Hematopoietic multipotent progenitor cell treated with erythropoietin and hydrocortisone succinate and interleukin-3 and kit ligand, for 15 days (in vitro differentiated cells): Measurements from ENCODE around the gene PTPRT.

Experiments
- DNase-seq: peaks from one replicate; pipeline ENCODE4 v3.0.0-alpha.2; 2015; ENCODE audit warnings: low spot score

PTPRT gene

GRCh38 chr20:42549496-42549895 is 640.2 kb downstream of the PTPRT start:
- DNase-seq, result no peak

- DNase-seq, result no peak
These were observed 644.8 kb downstream of the PTPRT start for GRCh38 chr20:42544926-42545325.

DNA sequence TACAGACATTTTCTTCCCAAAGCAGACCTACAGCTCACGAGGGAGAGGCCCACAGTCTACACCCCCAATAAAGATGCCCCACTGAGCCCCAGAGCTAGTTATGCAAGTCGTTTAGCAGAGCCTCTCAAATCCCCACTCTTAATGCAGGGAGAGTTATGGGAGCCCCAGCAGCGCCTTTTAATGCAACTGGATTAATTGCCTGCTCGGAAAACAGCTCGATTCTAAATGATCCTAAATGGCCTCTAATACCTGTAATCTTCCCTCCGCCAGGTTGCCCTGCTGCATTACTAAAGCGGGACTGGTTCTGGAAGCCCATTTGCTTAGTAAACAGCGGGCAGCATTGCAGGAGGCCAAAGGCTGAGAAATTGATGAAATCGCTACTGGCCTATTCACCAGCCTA is 656.9 kb downstream of the PTPRT start:
- DNase-seq, result no peak

GRCh38 chr20:42531508-42531961 is 658.2 kb downstream of the PTPRT start:
- DNase-seq, result no peak

DNA sequence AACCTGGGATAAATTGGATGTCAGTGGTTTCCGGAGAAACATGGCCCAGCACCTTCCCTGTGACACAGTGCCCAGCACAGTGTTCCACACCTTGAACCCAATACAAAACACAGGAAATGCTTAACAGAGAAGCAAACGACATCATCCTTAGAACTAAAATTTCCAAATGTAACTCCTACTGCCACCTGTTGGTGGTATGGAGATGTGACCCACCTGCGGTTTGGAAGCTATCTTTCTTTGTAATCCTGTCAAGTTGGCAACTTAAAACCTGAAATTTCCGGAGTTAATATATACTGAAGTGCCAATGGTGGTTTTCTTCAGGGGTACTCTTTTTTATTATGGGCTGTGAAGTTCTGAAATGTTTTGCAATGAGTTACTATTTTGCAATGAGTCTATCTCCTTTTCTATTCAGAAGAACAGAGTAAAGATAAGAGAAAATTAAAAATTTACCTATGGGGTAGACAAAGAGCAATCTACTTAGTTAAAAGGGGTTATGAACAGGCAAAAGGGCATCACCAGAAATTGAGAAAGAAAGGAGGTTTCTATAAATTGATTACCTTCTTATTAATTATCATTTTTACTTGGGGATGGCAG is 658.8 kb downstream of the PTPRT start:
- no peak for DNase-seq

- no peak for DNase-seq
These were observed 659.5 kb downstream of the PTPRT start for GRCh38 chr20:42530191-42530590.

DNA sequence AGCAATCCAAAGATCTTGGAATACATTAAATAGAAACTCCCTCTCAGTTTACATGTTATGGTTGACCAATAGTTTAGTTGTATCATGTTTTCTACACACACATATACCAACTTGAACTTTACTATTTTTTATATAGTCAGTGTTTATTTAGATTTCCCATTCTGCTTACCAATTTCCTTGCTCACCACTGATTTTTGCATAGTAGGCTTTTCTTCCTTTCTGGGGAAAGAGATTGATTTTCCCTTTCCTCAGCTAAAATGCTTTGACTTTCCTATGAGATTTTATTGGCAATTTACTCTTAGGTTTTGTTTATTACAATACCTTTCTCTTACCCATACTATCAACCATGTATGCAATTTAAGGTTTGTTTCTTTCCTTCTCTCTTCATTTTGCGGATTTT is 665.6 kb downstream of the PTPRT start:
- DNase-seq, result no peak

DNA sequence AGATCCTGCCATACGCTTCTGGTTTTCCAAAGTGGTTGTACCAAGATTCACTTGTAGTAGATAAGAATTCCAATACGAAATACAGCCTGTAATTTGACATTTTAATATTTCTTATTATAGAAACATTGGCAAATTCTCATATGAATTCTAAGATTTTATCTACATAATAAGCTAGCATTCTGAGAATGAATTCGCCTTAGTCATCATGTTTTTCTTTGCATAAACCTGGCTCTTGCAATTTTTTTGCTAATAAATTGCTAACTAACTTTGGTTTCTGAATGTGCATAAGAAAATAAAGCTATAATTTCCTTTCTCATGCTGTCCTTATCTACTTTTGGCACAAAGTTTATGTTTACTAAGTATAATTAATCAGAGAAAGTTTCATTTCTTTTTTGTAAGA is 673.0 kb downstream of the PTPRT start:
- DNase-seq, result no peak

DNA sequence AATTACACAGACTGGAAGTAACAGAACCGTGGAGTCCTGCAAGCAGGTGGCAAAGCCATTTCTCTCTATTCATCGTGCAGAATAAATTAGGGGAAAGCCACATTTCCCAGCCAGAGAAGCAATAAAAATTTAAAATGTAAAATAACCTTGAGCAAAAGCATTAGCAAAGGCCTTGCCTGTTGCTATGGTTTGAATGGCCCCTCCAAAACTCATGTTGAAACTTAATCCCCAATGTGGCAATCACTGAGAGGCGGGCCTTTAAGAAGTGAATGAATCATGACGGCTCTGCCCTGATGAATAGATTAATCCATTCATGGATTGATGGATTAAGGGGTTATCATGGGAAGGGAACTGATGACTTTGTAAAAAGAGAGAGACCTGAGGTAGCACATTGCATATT is 679.0 kb downstream of the PTPRT start:
- DNase-seq, result no peak

DNA sequence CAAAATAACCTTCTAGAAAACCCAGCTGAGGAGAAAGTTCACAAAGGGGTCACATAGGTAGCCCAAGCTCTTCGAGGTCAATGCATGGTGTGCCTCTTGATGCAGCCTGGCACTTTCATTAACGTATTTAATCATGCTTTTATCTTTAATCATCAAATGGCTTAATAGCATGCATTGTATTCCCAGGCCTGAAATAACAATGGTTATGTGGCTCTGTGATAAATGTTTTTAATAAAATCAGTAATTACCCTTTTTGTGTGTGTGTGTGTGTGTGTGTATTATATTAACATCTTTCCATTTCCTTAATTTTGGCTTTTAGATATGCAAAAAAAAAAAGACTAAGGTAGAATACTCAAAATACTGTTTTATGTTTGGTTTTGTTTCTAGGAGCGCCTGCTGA is 681.8 kb downstream of the PTPRT start:
- no peak for DNase-seq

DNA sequence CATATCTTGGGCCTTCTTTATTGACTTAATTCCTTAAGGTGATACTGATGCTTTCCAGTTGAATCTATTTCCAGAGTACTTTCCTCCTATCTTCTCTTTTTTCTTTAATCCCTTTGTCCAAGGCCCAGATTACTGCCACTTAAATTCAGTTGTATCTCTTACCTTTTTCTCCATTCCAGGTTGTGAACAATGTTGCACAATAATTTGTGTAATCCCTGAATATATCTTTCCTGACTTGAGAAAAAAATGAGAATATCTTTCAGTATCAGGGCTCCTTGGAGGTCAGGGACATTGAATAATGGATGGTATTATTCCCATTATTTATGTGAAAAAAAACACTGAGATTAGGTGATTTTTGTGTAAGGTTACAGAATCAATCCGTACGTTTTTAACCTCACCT is 683.3 kb downstream of the PTPRT start:
- no peak for DNase-seq

- DNase-seq, result no peak
These were observed 687.1 kb downstream of the PTPRT start for GRCh38 chr20:42502591-42502990.

DNA sequence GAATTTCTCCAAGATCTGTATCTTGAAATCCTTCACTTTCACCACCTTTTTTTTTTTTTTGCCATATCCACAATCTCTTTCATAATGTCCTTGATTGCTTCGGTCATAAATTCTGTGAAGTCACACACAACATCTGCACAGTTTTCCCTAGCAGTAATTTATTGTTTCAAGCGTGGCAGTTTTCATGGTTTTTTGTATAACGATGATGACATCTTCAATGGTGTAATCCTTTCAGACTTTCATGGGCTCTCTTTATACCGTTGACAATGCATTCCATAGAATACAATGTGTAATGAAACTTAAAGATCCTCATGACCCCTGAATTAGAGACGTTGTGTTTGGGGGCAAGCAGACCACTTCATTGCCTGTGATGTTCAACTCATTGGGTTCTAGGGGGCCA is 693.1 kb downstream of the PTPRT start:
- no peak for DNase-seq

- no peak for DNase-seq
These were observed 695.4 kb downstream of the PTPRT start for GRCh38 chr20:42494290-42494689.

- no peak for DNase-seq
These were observed 696.7 kb downstream of the PTPRT start for GRCh38 chr20:42493001-42493400.

DNA sequence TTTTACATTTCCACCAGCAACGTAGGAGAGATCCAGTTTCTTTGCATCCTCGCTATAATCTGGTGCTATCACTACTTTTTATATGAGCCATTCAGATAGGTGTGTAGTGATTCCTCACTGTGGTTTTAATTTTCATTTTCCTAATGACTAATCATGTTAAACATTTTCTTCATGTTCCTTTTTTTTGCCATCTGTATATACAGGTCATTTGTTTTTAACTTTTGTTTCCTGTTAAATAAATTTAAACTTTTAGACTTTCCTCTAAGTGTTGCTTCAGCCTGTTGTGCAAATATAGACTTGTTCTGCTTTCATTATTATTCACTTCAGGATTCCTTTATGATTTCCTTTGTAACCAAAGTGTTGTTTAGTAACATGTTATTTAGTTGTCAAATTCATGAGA is 697.4 kb downstream of the PTPRT start:
- no peak for DNase-seq

DNA sequence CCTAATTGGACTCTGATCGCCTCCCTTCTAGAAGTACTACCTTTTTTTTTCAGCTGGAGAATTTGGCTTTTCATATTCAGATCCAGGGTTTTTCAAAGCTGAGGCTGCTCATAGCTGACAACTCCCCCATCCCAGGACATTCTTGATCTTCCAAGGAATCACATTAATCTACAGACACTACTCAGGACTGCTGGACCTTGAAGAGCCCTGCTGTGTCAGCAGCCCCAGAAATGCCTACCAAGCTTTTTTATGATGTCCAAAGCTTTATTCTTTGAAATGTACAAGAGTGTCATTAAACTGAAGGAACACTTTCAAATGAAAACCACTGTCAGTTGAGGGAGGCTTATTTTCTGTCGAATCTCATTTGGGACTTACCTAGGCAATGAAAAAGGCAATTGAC is 704.1 kb downstream of the PTPRT start:
- no peak for DNase-seq

GRCh38 chr20:42484790-42485375 is 704.8 kb downstream of the PTPRT start:
- DNase-seq, result no peak

DNA sequence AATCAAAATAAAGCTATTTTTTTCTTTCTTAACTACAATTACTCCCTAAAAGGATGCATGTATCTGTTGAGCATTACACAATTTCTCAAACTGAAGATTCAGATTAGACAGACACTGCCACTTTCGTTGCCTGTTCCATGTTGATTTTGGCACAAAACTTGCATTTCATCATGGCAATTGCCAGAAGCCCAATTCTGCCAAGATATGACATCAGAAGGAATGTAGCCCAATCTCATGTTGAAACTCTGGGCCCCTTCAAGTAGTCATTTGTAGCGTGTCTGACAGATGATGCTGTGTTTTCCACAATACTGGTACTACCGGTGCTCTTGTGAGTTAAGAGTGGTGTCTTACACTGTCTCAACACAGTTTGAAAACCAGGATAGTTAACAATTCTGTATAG is 705.4 kb downstream of the PTPRT start:
- no peak for DNase-seq

DNA sequence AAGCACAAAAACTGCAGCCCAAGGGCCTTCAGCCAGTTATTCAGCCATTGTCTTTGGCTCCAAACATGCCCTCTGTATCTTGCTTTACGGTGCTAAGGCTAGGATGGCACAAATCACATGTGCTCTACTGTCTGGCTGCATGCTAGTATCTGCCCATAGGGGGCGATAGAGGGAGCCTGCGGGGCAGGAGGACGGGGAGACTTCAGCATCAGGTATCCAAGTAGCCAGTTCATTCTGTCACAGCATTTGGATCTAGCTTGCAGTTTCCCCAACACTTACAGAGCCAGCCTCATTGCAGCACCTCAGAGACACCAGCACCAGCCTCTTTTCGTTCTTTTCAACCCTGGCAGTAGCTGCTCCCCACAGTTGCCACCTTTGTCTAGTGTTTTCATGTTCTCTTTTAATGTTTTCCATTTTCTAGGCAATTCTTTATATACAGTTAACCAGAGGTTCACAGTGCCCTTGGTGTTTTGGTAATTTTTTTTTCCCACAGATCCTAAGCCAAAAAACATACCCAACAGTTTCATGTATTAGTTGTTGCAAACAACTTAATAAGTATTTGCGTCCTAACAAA is 705.9 kb downstream of the PTPRT start:
- peak; percentile 2 for DNase-seq

DNA sequence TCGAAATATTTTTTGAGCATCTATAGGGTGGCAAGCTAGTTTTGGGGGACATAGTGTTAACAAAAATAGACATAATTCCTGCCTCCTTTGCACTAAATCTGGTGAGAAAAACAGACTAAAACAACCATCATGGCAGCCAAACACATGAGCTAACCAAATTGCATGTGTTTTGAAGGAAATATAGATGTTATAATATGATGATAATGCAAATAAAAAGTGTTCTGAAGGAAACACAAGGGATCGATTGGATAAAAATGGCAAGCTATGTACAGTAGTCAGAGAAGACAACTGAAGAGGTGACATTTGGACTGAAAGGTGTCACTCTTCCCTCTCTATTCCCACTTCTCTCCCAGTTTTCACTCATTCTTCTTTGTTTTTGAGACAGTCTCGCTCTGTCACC is 706.9 kb downstream of the PTPRT start:
- no peak for DNase-seq

DNA sequence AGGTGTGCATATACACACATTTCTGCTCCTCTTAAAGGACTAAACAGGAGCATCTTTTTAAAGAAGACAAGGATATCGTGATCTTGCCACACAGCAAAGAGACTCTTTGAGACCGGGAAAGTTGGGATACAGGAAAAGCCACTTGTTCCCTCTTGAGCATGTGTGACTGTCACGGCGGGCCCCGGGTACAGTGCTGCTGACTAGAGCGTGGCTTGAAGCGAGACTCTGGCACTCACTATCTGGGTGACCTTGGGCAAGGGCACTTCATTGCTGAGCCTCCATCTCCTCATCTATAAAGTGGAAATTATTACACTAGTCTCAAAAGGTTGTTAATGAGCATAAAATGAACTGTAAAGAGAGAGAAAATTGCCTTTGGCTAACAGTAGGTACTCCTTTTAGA is 713.9 kb downstream of the PTPRT start:
- DNase-seq, result no peak

GRCh38 chr20:42474646-42475045 is 715.1 kb downstream of the PTPRT start:
- DNase-seq, result no peak

GRCh38 chr20:42472198-42472597 is 717.5 kb downstream of the PTPRT start:
- DNase-seq, result no peak
